Activated T-helper 17 cell treated with anti-CD3 and anti-CD28 coated beads, Interleukin-2, amount 50 U/mL, for 72 hours (primary cell): ENCODE measurements around the gene MYO1E. TPM values are rescaled to one million over a fixed set of nuclear protein-coding genes. Genes with fewer than 3 reads are reported as not detected.

Experiments used
- ATAC-seq: fragments of 150-1000 bp; cut with Tn5 transposase; replicated peaks from 2 replicates; pipeline ENCODE4 v1.10.0; 2021; ENCODE audit warnings: mild to moderate bottlenecking, moderate library complexity
- H3K27ac Mint-ChIP-seq: one replicate; pipeline ENCODE4 v1.8.0; 2022; ENCODE audit warnings: mixed read lengths
- H3K27me3 Mint-ChIP-seq: one replicate; pipeline ENCODE4 v1.8.0; 2022; ENCODE audit warnings: mixed read lengths
- H3K36me3 Mint-ChIP-seq: one replicate; pipeline ENCODE4 v1.8.0; 2022; ENCODE audit warnings: low read depth, mild to moderate bottlenecking, mixed read lengths
- H3K4me1 Mint-ChIP-seq: one replicate; pipeline ENCODE4 v1.8.0; 2022; ENCODE audit warnings: mixed read lengths
- H3K4me3 Mint-ChIP-seq: one replicate; pipeline ENCODE4 v1.8.0; 2022; ENCODE audit warnings: mild to moderate bottlenecking, mixed read lengths
- H3K9me3 Mint-ChIP-seq: one replicate; pipeline ENCODE4 v1.8.0; 2022; ENCODE audit warnings: mixed read lengths
- total RNA-seq, 2 donors: library from RNA; stranded (reverse); gene quantifications; one replicate each; pipeline ENCODE4 v1.2.3, GENCODE V29; 2022

Gene MYO1E
- total RNA-seq, 2 donors from 2014 or later: 29.3 to 30.1 TPM

DNA sequence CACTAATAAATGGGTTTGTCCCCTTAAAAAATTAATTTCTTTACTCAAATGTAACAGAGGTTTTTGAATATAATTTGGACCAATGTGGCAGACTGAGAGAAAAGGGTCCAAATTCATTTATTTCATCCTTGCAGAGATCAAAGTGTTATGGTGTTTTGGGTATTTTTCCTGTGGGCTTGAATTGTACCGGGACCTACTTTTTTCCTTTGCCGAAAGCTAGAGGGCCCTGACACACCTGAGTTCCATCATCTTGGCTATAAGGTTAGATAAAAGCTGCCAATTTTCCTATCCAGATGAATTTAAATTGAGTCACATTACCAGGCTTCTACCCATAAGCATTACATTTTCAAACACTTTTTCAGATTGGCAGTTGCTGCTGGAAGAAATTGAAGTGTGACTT lies 266.8 kb downstream of the MYO1E start:
- Mint-ChIP-seq H3K36me3 (peaks cover 25% of the 10 kb centered on the region), H3K27ac (peak overlapping the region; percentile 97), H3K4me1 (peaks cover 9% of the 10 kb centered on the region)

DNA sequence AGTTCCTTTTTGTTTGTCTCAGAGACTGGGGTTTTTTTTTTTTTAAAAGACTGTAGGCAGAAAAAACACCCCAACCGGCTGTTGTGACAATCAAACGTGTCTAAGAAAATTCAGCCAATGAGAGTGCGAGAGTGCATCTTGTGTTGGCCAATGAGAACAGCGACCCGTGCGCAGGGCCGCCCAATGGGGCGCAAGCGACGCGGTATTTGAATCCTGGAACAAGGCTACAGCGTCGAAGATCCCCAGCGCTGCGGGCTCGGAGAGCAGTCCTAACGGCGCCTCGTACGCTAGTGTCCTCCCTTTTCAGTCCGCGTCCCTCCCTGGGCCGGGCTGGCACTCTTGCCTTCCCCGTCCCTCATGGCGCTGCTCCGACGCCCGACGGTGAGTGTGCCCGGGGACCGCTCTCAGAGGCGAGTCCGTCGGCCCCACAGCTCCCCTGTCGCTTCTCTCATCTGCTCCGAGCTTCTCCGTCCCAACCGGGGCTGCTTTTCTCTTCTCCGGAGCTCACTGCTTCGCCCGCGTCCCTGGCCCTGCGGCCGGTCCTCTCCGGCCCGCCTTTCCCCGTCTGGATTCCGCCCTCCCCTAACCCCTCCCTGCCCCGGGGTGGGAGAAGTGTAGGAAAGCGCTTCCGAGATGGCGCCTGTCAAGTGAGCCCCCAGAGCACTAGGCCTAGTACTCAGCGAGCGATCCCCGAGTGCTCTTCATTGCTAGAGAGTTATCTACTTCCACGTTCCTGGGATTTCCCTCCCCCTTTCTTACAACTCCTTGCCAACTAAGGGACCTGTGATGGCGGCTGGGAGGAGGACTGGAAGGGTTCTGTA lies 267.5 kb downstream of the MYO1E start, which contains the start of gene CCNB2:
Gene CCNB2 (plus strand): TSS at position 235 of the 821 bp plus-strand sequence. CDS start 123 bp downstream, at position 358.
- Mint-ChIP-seq H3K4me1 (peaks cover 9% of the 10 kb centered on the region), H3K27ac (peak within 1 kb of the TSS; percentile 97), H3K36me3 (peaks cover 29% of the 10 kb centered on the region), H3K4me3 (peak within 1 kb of the TSS; percentile 93), H3K27me3 (no peaks in the 10 kb centered on the region), H3K9me3 (no peaks in the 10 kb centered on the region)
- ATAC-seq: peak; percentile 99

More for the DNA sequence above, 266.8 kb downstream of the MYO1E start:
- no peaks in the 10 kb centered on the region for H3K27me3 Mint-ChIP-seq
- no peaks in the 10 kb centered on the region for H3K9me3 Mint-ChIP-seq
- peak overlapping the region; percentile 93 for H3K4me3 Mint-ChIP-seq
- ATAC-seq: no peak

DNA sequence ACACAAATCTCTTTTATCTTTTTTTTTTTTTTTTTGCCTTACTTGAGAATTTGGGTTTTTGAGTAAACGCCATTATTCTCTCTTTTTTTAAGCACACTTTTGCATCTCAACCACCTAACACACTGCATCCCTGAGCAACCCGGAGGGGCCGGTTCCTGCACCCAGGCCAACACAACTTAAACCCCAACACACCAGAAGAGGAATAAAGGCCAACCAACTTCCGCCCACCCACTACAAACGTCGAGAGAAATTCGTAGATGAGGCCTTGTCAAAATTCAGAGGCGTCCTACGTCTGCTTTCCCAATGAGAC lies 268.1 kb downstream of the MYO1E start:
- ATAC-seq: no peak
- H3K9me3 Mint-ChIP-seq: no peaks in the 10 kb centered on the region
- peak overlapping the region; percentile 93 for H3K4me3 Mint-ChIP-seq
- no peaks in the 10 kb centered on the region for H3K27me3 Mint-ChIP-seq
- H3K4me1 Mint-ChIP-seq: peaks cover 9% of the 10 kb centered on the region
- H3K36me3 Mint-ChIP-seq: peaks cover 35% of the 10 kb centered on the region
- H3K27ac Mint-ChIP-seq: peak overlapping the region; percentile 97

DNA sequence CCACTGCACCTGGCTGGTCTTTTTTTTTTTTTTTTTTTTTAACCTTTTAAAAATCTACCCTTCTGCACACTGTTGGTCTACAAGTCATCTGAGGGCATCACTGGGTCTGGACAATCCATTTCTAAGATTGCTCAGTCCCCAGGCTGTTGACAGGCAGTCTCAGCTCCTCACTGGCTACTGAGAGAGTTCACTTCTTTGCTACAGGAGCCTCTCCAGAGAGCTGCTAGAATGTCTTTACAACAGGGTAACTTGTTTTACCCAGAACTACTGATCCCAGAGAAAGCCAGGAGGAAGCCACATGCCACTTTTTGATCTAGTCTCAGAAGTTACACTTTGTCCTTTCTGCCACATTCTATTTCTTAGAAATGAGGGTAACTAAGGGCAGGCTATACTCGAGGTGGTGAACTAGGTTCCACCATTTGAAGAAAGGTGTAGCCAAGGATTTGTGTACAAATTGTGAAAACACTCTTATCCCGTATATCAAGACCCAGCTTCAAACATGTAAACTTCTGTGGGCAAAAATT lies 273.4 kb downstream of the MYO1E start:
- H3K27me3 Mint-ChIP-seq: no peaks in the 10 kb centered on the region
- no peaks in the 10 kb centered on the region for H3K9me3 Mint-ChIP-seq
- H3K36me3 Mint-ChIP-seq: peaks cover 47% of the 10 kb centered on the region
- H3K27ac Mint-ChIP-seq: no peak overlapping the region
- ATAC-seq: no peak
- peaks cover 8% of the 10 kb centered on the region for H3K4me1 Mint-ChIP-seq
- H3K4me3 Mint-ChIP-seq: no peak overlapping the region

DNA sequence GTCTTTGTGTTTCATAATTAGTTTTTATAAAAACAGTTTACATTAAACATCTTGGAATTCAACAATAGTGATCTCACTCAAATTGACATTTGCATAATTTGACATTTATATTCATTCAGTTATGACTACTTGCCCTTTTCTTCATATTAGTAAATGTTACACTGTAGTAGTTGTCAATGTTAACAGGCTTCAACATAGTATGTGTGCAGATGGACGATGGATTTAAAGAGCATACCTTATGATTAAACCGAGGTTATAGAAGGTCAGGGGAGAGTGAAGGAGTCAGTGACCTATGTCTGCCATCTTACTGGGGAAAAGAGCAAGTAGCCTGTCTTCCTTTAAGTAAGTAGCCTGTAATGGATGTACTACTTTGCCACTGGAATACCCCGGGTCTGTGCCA lies 276.2 kb downstream of the MYO1E start:
- H3K9me3 Mint-ChIP-seq: no peaks in the 10 kb centered on the region
- no peak for ATAC-seq
- peaks cover 75% of the 10 kb centered on the region for H3K36me3 Mint-ChIP-seq
- H3K4me3 Mint-ChIP-seq: no peak overlapping the region
- H3K27ac Mint-ChIP-seq: no peak overlapping the region
- no peaks in the 10 kb centered on the region for H3K27me3 Mint-ChIP-seq
- H3K4me1 Mint-ChIP-seq: peaks cover 5% of the 10 kb centered on the region

DNA sequence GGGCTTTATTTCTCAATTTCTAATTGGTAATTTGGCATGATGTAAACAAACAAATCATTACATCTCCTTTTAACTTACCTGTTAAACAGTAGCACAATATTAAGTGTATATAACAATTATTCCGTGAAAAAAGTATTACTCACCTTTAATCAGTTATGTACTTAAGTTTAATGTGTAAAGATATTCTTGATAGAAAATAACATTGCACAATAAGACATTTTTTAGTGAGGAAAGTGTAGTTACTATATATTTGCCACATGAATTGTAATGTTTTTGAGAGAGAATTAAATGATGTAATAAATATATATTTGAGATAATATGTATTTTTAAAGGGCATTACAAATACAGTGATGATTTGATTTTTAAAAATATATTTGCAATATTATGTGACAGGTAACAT lies 278.6 kb downstream of the MYO1E start:
- Mint-ChIP-seq H3K4me1 (peaks cover 5% of the 10 kb centered on the region), H3K36me3 (peaks cover 84% of the 10 kb centered on the region), H3K27ac (no peak overlapping the region), H3K27me3 (no peaks in the 10 kb centered on the region), H3K4me3 (no peak overlapping the region), H3K9me3 (no peaks in the 10 kb centered on the region)
- no peak for ATAC-seq

DNA sequence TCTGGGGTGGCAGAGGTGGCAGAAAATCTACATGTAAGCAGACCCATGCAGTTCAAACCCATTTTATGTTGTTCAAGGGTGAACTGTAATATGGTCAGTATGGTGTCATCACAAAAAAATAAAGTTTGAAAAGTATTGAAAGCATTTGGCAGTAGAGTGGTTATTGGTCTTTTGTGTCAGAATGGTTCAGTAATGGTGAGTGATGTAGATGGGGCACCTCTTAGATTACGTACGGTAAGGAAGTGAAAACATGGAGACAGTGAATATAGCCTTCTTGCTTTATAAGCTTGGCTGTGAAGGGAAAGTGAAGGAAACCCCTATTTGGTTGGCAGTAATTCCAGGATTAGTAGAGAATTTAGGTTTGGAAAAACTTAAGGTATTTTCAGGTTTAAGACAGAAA lies 284.9 kb downstream of the MYO1E start:
- Mint-ChIP-seq H3K4me3 (no peak overlapping the region), H3K27ac (no peak overlapping the region), H3K4me1 (peaks cover 4% of the 10 kb centered on the region)

More for the DNA sequence above, 284.9 kb downstream of the MYO1E start:
- H3K27me3 Mint-ChIP-seq: no peaks in the 10 kb centered on the region
- peaks cover 97% of the 10 kb centered on the region for H3K36me3 Mint-ChIP-seq
- no peaks in the 10 kb centered on the region for H3K9me3 Mint-ChIP-seq
- no peak for ATAC-seq

Other genes starting within 250 kb of the MYO1E start
- gene LDHAL6B, start 166.0 kb downstream of the MYO1E start, total RNA-seq: not detected
- not detected for gene FAM81A, start 65.3 kb upstream of the MYO1E start, total RNA-seq
- not detected for gene GCNT3, start 238.9 kb upstream of the MYO1E start, total RNA-seq